Bronchial epithelial cell (primary cell): ENCODE results near the gene STX3. TPM values are rescaled to one million over a fixed set of nuclear protein-coding genes. Genes with fewer than 3 reads are reported as not detected.
"Not testable (repeated sequence)": the region's sequence is repeated elsewhere in the genome, so short reads cannot be mapped to it uniquely, and the experiment has no call there.

Experiments
- DNase-seq: peaks from one replicate; pipeline ENCODE4 v3.0.0-alpha.2; 2010; ENCODE audit warnings: low read depth
- FAIRE-seq: peaks from 2 replicates; lab custom pipeline; 2011; peaks lifted over from hg19 to GRCh38; lab: Jason Lieb, UNC
- H3K27me3 ChIP-seq: 2 replicates; pipeline ENCODE4 v1.5.1; 2011; ENCODE audit warnings: low read length; ENCODE audit not compliant: control insufficient read depth, insufficient read depth
- H3K36me3 ChIP-seq: 2 replicates; pipeline ENCODE4 v1.5.1; 2011; ENCODE audit warnings: low read length; ENCODE audit not compliant: control insufficient read depth, insufficient read depth
- H3K4me3 ChIP-seq: 2 replicates; pipeline ENCODE4 v1.5.1; 2011; ENCODE audit warnings: mild to moderate bottlenecking, low read depth, low read length, control low read depth
- CTCF ChIP-seq: IDR thresholded peaks from 2 replicates; pipeline ENCODE4 v1.5.1; 2011; ENCODE audit warnings: mild to moderate bottlenecking, moderate library complexity, low read length, control low read depth, inconsistent platforms; ENCODE audit not compliant: insufficient read depth, severe bottlenecking
- total RNA-seq: library from RNA; depleted of rRNA; stranded (reverse); fragments of >200 nt; gene quantifications from 2 replicates; pipeline ENCODE4 v1.2.1, GENCODE V29; 2014

The STX3 gene
- total RNA-seq, 1 donor from 2014 or later: 53.4 TPM

GRCh38 chr11:59782080-59782479, 26.9 kb downstream of the STX3 start:
- DNase-seq: no peak
- FAIRE-seq: no peak
- H3K27me3 ChIP-seq: no peaks in the 10 kb centered on the region
- no peak for TF ChIP-seq CTCF
- peaks cover 3% of the 10 kb centered on the region for H3K36me3 ChIP-seq
- H3K4me3 ChIP-seq: no peak overlapping the region

- Histone ChIP-seq H3K36me3 (peaks cover 5% of the 10 kb centered on the region), H3K4me3 (no peak overlapping the region), H3K27me3 (no peaks in the 10 kb centered on the region)
- no peak for DNase-seq
- TF ChIP-seq CTCF: no peak
- FAIRE-seq: no peak
These were observed 28.5 kb downstream of the STX3 start for GRCh38 chr11:59783632-59784090.

GRCh38 chr11:59784441-59784840, 29.3 kb downstream of the STX3 start:
- not testable (repeated sequence) for H3K36me3 ChIP-seq, DNase-seq, FAIRE-seq, H3K27me3 ChIP-seq, H3K4me3 ChIP-seq

GRCh38 chr11:59785818-59786217, 30.6 kb downstream of the STX3 start:
- no peaks in the 10 kb centered on the region for H3K27me3 ChIP-seq
- H3K4me3 ChIP-seq: no peak overlapping the region
- no peak for DNase-seq
- no peak for TF ChIP-seq CTCF
- H3K36me3 ChIP-seq: peaks cover 4% of the 10 kb centered on the region
- no peak for FAIRE-seq

GRCh38 chr11:59787255-59787588, 32.0 kb downstream of the STX3 start:
- H3K36me3 ChIP-seq: peaks cover 11% of the 10 kb centered on the region
- H3K4me3 ChIP-seq: no peak overlapping the region
- H3K27me3 ChIP-seq: no peaks in the 10 kb centered on the region
- FAIRE-seq (no peak), DNase-seq (no peak)
- no peak for TF ChIP-seq CTCF

GRCh38 chr11:59787816-59788215, 32.6 kb downstream of the STX3 start:
- DNase-seq: peak; percentile 82
- no peak for FAIRE-seq
- Histone ChIP-seq H3K27me3 (no peaks in the 10 kb centered on the region), H3K36me3 (peaks cover 11% of the 10 kb centered on the region), H3K4me3 (no peak overlapping the region)
- no peak for TF ChIP-seq CTCF
